ENCODE results near the gene DMD. TPM values are rescaled to one million over a fixed set of nuclear protein-coding genes. Genes with fewer than 3 reads are reported as not detected.

Gene DMD
- total RNA-seq, 2 experiments from 2014 or later: 0.14 to 0.37 TPM

- CTCF ChIA-PET: no interaction called here
- Mint-ChIP-seq H3K9me3 (no peaks in the 10 kb centered on the region), H3K27ac (no peak overlapping the region), H3K4me3 (no peak overlapping the region), H3K36me3 (ENCODE audit: low read depth) (no peaks in the 10 kb centered on the region), H3K4me1 (ENCODE audit: low read depth) (no peaks in the 10 kb centered on the region), H3K27me3 (ENCODE audit: low read depth) (no peaks in the 10 kb centered on the region)
- DNase-seq: no peak
- intact Hi-C loops (cut with micrococcal nuclease): no loop called here
Measured at GRCh38 chrX:32191316-32191715, 1020.0 kb downstream of the DMD start.

DNA sequence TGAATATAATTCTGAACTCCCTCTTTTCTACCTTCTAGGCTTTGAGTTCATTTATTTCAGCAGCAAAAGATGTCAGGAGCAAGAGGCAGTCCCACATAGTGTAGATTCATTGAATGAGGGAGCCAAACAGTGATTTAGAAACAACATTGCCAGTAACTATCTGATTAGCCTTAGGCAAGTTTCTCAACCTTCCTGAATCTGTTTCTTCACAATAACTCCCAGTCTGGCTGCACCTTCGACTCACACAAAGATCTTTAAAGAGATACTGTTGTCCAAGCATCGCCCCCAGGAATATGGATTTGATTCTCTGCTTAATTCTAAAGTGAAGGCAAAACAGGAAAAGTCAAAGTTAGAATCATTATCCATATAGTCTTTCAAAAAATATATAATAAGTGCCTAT, 1026.2 kb downstream of the DMD start:
- no peaks in the 10 kb centered on the region for H3K9me3 Mint-ChIP-seq
- no peak for DNase-seq
- intact Hi-C loops (cut with micrococcal nuclease): no loop called here
- no peak overlapping the region for H3K27ac Mint-ChIP-seq
- CTCF ChIA-PET: no interaction called here
- H3K36me3 Mint-ChIP-seq (ENCODE audit: low read depth): no peaks in the 10 kb centered on the region
- H3K4me1 Mint-ChIP-seq (ENCODE audit: low read depth): no peaks in the 10 kb centered on the region
- no peaks in the 10 kb centered on the region for H3K27me3 Mint-ChIP-seq (ENCODE audit: low read depth)
- no peak overlapping the region for H3K4me3 Mint-ChIP-seq

- Mint-ChIP-seq H3K27me3 (ENCODE audit: low read depth) (no peaks in the 10 kb centered on the region), H3K9me3 (no peaks in the 10 kb centered on the region), H3K4me3 (no peak overlapping the region), H3K4me1 (ENCODE audit: low read depth) (no peaks in the 10 kb centered on the region), H3K36me3 (ENCODE audit: low read depth) (no peaks in the 10 kb centered on the region), H3K27ac (no peak overlapping the region)
- DNase-seq: no peak
- intact Hi-C loops (cut with micrococcal nuclease): no loop called here
- CTCF ChIA-PET: no interaction called here
Measured at GRCh38 chrX:32183066-32183465, 1028.3 kb downstream of the DMD start.

DNA sequence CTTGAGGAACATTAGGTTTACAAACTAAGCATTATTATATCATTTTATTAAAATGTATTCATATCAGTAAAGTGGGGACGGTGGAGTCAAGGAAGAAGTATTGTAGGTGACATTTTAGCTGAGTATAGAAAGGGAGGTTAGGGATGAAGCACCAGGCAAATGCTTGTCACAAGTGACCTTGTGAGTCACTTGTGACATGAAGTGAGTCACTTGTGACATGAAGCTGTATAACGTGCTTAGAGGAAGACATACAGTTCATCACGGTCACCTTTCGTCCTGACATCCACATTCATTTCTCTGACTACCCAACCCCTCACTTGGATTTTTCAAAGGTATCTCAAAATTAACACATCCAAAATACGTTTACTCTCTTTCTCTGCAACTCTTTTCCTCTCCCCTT, 1034.8 kb downstream of the DMD start:
- Mint-ChIP-seq H3K27me3 (ENCODE audit: low read depth) (no peaks in the 10 kb centered on the region), H3K36me3 (ENCODE audit: low read depth) (no peaks in the 10 kb centered on the region), H3K4me3 (no peak overlapping the region), H3K9me3 (no peaks in the 10 kb centered on the region), H3K27ac (no peak overlapping the region), H3K4me1 (ENCODE audit: low read depth) (no peaks in the 10 kb centered on the region)
- intact Hi-C loops (cut with micrococcal nuclease): no loop called here
- no peak for DNase-seq
- CTCF ChIA-PET: no interaction called here

DNA sequence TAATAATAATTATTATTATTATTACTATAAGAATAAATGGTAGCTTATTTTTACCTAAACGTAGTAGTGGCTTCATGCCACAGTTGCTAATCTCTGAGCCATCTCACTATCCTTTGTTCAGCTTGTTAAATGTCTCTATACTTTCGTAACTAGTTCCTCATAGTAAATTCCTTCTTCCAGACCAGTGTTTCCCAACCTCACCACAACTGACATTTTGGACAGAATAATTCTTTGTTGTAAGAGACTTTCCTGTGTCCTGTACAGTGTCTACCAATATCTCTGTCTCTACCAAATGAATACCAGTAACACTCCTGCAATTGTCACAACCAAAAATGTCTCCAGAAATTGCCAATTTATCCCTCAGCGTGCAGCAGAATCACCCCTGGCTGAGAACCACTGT, 1040.9 kb downstream of the DMD start:
- intact Hi-C loops (cut with micrococcal nuclease): no loop called here
- Mint-ChIP-seq H3K4me1 (ENCODE audit: low read depth) (no peaks in the 10 kb centered on the region), H3K27ac (no peak overlapping the region), H3K27me3 (ENCODE audit: low read depth) (no peaks in the 10 kb centered on the region), H3K36me3 (ENCODE audit: low read depth) (no peaks in the 10 kb centered on the region), H3K4me3 (no peak overlapping the region), H3K9me3 (no peaks in the 10 kb centered on the region)
- CTCF ChIA-PET: no interaction called here
- no peak for DNase-seq

- H3K4me1 Mint-ChIP-seq (ENCODE audit: low read depth): no peaks in the 10 kb centered on the region
- CTCF ChIA-PET: interaction anchor here (0.6 kb wide), 1 partner anchor 264 kb away, joined by 5 read pairs; no protein-coding TSS in a partner anchor
- no peaks in the 10 kb centered on the region for H3K36me3 Mint-ChIP-seq (ENCODE audit: low read depth)
- no peaks in the 10 kb centered on the region for H3K9me3 Mint-ChIP-seq
- no peak for DNase-seq
- H3K27me3 Mint-ChIP-seq (ENCODE audit: low read depth): no peaks in the 10 kb centered on the region
- H3K27ac Mint-ChIP-seq: no peak overlapping the region
- no peak overlapping the region for H3K4me3 Mint-ChIP-seq
- intact Hi-C loops (cut with micrococcal nuclease): no loop called here
Measured at GRCh38 chrX:32155044-32155638, 1056.2 kb downstream of the DMD start.

- Mint-ChIP-seq H3K9me3 (no peaks in the 10 kb centered on the region), H3K27ac (no peak overlapping the region), H3K27me3 (ENCODE audit: low read depth) (no peaks in the 10 kb centered on the region), H3K4me3 (no peak overlapping the region), H3K4me1 (ENCODE audit: low read depth) (no peaks in the 10 kb centered on the region), H3K36me3 (ENCODE audit: low read depth) (no peaks in the 10 kb centered on the region)
- no peak for DNase-seq
- CTCF ChIA-PET: no interaction called here
- intact Hi-C loops (cut with micrococcal nuclease): no loop called here
Measured at GRCh38 chrX:32153585-32153984, 1057.8 kb downstream of the DMD start.

GRCh38 chrX:32150141-32150540, 1061.2 kb downstream of the DMD start:
- Mint-ChIP-seq H3K27me3 (ENCODE audit: low read depth) (no peaks in the 10 kb centered on the region), H3K4me1 (ENCODE audit: low read depth) (no peaks in the 10 kb centered on the region), H3K27ac (no peak overlapping the region), H3K4me3 (no peak overlapping the region), H3K9me3 (no peaks in the 10 kb centered on the region), H3K36me3 (ENCODE audit: low read depth) (no peaks in the 10 kb centered on the region)
- DNase-seq: no peak
- intact Hi-C loops (cut with micrococcal nuclease): no loop called here
- CTCF ChIA-PET: no interaction called here

DNA sequence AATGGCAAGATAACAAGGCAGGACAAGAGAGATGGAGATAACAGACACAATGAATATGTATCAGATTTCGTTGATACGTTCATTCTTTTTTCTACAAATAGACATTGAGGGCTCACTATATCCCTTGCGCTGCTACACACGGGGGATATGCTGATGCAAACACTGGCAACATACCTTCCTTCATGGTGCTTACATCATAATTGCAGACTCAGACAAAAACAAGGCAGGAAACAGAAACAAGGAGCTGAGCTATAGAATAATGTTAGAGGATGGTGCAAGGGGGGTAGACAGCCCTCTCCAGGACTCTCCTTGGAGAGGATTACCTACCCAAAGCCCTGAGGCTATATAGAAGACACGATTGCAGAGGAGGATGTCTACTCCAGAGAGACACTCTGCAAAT, 1069.5 kb downstream of the DMD start:
- intact Hi-C loops (cut with micrococcal nuclease): no loop called here
- H3K27ac Mint-ChIP-seq: no peak overlapping the region
- DNase-seq: no peak
- CTCF ChIA-PET: no interaction called here
- no peaks in the 10 kb centered on the region for H3K36me3 Mint-ChIP-seq (ENCODE audit: low read depth)
- no peak overlapping the region for H3K4me3 Mint-ChIP-seq
- no peaks in the 10 kb centered on the region for H3K4me1 Mint-ChIP-seq (ENCODE audit: low read depth)
- no peaks in the 10 kb centered on the region for H3K27me3 Mint-ChIP-seq (ENCODE audit: low read depth)
- no peaks in the 10 kb centered on the region for H3K9me3 Mint-ChIP-seq

GRCh38 chrX:32139476-32139875, 1071.9 kb downstream of the DMD start:
- Mint-ChIP-seq H3K4me3 (no peak overlapping the region), H3K27ac (no peak overlapping the region), H3K27me3 (ENCODE audit: low read depth) (no peaks in the 10 kb centered on the region), H3K36me3 (ENCODE audit: low read depth) (no peaks in the 10 kb centered on the region), H3K9me3 (no peaks in the 10 kb centered on the region), H3K4me1 (ENCODE audit: low read depth) (no peaks in the 10 kb centered on the region)
- DNase-seq: no peak
- intact Hi-C loops (cut with micrococcal nuclease): no loop called here
- CTCF ChIA-PET: no interaction called here

- H3K36me3 Mint-ChIP-seq (ENCODE audit: low read depth): no peaks in the 10 kb centered on the region
- peak; percentile 6 for DNase-seq
- H3K9me3 Mint-ChIP-seq: peaks cover 2% of the 10 kb centered on the region
- H3K4me1 Mint-ChIP-seq (ENCODE audit: low read depth): no peaks in the 10 kb centered on the region
- CTCF ChIA-PET: no interaction called here
- intact Hi-C loops (cut with micrococcal nuclease): no loop called here
- H3K4me3 Mint-ChIP-seq: no peak overlapping the region
- H3K27ac Mint-ChIP-seq: no peak overlapping the region
- H3K27me3 Mint-ChIP-seq (ENCODE audit: low read depth): no peaks in the 10 kb centered on the region
Measured at GRCh38 chrX:32137525-32137924, 1073.8 kb downstream of the DMD start.

DNA sequence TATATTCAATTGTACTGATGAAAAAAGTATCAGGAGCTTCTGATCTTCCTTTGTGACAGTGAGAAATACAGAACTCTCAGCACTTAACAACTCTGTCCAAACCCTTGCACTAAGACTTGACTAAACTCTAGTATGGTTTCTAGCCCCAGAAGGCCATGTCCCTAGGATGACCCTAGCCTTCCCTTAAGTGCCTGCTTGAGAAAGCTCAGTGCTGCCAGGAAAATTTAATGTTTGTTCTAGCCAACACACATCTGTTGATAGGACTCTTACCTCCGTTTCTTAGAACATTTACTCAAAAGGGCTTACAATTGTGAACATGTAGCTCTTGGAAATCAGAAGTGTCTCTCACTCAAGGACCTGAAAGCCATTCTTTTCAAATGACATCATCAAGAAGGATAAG, 1084.4 kb downstream of the DMD start:
- no peak for DNase-seq
- H3K4me1 Mint-ChIP-seq (ENCODE audit: low read depth): no peaks in the 10 kb centered on the region
- CTCF ChIA-PET: no interaction called here
- no peak overlapping the region for H3K4me3 Mint-ChIP-seq
- no peaks in the 10 kb centered on the region for H3K9me3 Mint-ChIP-seq
- no peaks in the 10 kb centered on the region for H3K36me3 Mint-ChIP-seq (ENCODE audit: low read depth)
- no peaks in the 10 kb centered on the region for H3K27me3 Mint-ChIP-seq (ENCODE audit: low read depth)
- intact Hi-C loops (cut with micrococcal nuclease): no loop called here
- no peak overlapping the region for H3K27ac Mint-ChIP-seq

- no peak for DNase-seq
- intact Hi-C loops (cut with micrococcal nuclease): no loop called here
- no peaks in the 10 kb centered on the region for H3K4me1 Mint-ChIP-seq (ENCODE audit: low read depth)
- no peak overlapping the region for H3K4me3 Mint-ChIP-seq
- H3K27me3 Mint-ChIP-seq (ENCODE audit: low read depth): no peaks in the 10 kb centered on the region
- H3K36me3 Mint-ChIP-seq (ENCODE audit: low read depth): no peaks in the 10 kb centered on the region
- H3K9me3 Mint-ChIP-seq: peaks cover 4% of the 10 kb centered on the region
- no peak overlapping the region for H3K27ac Mint-ChIP-seq
- CTCF ChIA-PET: no interaction called here
Measured at GRCh38 chrX:32118832-32119231, 1092.5 kb downstream of the DMD start.

DNA sequence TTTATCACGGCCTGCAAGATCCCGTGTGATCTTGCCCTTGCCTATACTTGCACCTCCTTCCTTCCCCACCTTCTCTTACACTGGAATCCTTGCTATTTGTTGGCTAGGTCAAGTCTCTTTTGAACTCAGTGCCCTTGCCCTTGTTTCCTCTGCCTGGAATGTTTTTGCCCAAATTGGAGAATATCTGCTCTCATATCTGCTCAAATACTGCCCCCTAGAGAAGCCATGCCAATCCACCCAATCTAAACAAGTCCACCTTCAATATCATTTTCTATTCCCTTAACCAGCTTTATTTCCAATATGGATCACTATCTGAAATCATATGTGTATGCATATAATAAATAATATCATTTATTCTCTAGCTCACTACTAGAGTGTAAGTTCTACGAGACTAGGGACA, 1095.3 kb downstream of the DMD start:
- CTCF ChIA-PET: no interaction called here
- DNase-seq: no peak
- H3K27me3 Mint-ChIP-seq (ENCODE audit: low read depth): no peaks in the 10 kb centered on the region
- intact Hi-C loops (cut with micrococcal nuclease): no loop called here
- no peaks in the 10 kb centered on the region for H3K4me1 Mint-ChIP-seq (ENCODE audit: low read depth)
- no peak overlapping the region for H3K4me3 Mint-ChIP-seq
- H3K36me3 Mint-ChIP-seq (ENCODE audit: low read depth): no peaks in the 10 kb centered on the region
- H3K27ac Mint-ChIP-seq: no peak overlapping the region
- H3K9me3 Mint-ChIP-seq: peaks cover 4% of the 10 kb centered on the region
